HK-2 (cell line): ENCODE data around the gene GNAZ.
"Not testable (repeated sequence)": the region's sequence is repeated elsewhere in the genome, so short reads cannot be mapped to it uniquely, and the experiment has no call there.

ENCODE experiments used
- DNase-seq: peaks from one replicate; pipeline ENCODE4 v3.0.0-alpha.2; 2018; ENCODE audit not compliant: unreplicated experiment

GNAZ gene

DNA sequence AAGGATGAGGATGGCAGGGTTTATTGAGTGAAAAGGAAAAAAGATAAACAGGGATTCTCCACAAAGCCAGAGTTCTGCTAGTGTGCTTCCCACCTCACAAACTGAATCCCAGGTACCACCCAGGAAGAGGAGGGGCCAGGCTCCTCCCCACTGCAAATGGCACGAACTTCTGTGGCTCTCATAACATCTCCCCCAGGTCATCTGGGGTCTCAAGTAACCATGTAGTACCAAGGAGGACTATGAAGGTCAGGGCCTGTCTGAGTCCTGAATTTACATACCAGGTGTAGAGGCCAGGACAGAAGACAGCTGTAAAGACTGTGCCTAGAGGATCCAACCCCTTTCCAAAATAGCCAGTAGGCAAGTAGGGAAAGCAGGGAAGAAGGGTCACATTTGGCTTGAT, 25.7 kb upstream of the GNAZ start:
- DNase-seq = no peak

GRCh38 chr22:23045461-23045860, 24.9 kb upstream of the GNAZ start:
- no peak for DNase-seq

DNA sequence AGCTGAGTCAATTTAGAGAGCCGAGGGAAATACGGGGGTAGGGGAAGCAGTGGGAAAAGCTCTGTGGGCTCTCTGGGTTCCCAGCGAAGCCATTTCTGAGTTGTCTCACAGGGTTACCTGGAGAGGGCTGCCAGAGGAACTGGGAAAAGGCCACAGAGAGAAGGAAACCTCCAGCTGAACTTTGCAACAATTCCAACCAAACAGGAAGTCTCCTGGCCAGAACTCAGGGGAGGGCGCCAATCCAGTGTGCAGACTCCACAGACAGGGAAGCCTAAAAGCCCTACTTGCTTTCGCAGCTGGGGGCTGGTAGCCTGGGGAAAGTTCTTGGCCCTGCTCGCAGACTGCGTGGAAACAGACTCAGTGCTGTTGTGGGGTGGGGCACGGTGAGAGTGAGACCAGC, 23.1 kb upstream of the GNAZ start:
- no peak for DNase-seq

DNA sequence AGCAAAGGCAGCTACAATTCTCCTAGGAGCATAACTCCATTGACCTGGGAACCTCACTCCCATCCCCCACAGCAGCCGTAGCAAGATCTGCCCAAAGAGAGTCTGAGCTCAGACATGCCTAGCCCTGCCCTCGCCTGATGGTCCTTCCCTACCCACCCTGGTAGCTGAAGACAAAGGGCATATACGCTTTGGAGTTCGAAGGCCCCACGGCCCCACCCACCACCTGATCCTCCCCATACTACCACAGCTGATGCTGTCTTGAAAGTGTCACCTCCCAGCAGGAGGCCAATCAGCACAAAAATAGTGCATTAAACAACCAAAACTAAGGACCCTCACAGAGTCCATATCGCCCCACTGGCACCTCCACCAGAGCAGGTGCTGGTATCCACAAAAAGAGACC, 22.6 kb upstream of the GNAZ start:
- DNase-seq = no peak

DNA sequence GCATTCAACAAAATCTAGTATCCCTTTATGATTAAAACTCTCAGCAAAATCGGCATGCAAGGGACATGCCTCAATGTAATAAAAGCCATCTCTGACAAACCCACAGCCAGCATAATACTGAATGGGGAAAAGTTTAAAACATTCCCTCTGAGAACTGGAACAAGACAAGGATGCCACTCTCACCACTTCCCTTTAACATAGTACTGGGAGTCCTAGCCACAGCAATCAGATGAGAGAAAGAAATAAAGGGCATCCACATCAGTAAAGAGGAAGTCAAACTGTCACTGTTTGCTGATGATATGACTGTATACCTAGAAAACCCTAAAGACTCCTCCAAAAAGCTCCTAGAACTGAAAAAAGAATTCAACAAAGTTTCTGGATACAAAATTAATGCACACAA, 19.8 kb upstream of the GNAZ start:
- DNase-seq = not testable (repeated sequence)

GRCh38 chr22:23053051-23053707, 17.1 kb upstream of the GNAZ start:
- no peak for DNase-seq

- no peak for DNase-seq
Measured at GRCh38 chr22:23053912-23054530, 16.3 kb upstream of the GNAZ start.

DNA sequence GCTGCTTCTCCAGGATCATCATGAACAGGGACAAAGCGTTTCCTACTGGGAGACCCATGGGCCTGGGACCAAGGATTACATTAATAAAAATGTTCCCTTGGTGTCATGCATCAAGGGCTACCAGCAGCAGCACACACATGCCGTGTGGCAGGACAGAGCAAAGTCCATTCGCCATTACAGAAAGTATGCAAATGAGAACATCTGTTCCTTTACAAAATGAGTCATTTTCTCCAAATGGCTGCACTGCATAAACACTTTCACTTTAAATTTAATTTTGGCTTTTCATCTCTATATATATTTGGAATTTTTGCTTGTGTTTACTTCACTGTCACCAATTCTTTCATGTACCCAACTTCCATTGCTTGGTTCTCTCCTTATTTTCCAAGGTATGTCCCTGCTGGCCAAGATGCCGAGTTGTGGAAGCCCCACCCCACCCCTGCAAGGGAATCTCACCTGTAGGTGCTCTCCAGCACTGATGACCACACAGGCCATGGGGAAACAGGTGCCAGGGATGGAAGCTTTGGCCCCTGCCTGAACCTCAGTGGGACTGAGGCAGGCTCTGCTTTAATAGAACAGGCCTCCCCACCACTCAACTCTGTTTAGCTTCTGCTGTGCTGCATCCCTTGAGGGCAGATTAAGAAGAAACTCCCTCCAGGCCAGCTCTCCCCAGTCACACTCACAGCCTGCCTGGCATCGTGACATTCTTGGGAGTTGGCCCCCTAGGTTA, 15.6 kb upstream of the GNAZ start:
- no peak for DNase-seq

DNA sequence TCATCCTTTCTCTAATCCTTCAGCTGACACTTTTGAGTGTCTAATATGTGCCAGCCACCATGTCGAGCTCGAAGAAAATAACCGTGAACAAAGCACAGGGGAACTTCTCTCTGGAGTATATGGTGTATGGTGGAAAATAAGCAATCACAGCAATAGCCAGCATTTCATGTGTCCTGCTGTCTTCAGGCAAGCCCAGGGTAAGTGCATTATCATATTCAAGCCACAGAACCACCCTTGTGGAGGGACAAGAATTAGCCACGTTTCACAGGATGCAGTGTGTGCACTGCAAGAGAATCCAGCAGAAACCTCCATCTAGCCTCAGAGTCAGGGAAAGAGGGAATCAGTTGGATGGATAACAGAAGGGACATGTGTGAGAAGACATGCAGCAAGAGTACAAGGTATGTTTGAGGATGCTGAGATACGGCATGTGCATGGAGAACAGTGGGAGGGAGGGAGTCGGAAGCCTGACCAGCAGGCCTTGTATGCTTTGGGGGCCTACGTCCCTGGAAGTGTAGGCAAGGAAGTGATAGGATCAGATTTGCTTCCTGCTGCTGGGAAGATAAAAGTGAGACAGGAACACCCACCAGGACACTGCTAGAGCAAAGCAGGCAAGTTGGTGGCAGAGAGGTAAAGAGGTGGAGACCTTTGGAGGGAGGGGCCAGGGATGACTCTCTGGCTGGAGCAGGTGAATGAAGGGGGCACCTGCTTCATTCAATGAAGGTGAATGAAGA, 14.7 kb upstream of the GNAZ start:
- DNase-seq = no peak

GRCh38 chr22:23057331-23057730, 13.0 kb upstream of the GNAZ start:
- no peak for DNase-seq

DNA sequence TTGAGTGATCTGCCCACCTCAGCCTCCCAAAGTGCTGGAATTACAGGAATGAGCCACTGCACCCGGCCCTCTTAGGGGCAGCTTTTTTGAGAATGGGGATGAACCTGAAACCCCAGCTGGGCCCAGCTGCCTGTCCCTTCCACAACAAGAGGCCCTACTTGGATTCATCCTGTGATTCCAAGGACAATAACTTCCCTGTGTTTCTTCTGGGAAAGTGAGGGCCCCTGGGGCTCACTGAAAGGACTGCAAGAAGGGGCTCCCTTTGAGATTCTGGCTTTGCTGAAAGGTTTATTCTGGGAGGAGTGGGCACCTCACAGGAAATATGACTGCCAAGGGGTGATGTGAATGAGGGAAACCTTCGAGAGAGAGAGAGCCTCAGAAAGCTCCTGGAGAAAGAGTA, 12.3 kb upstream of the GNAZ start:
- no peak for DNase-seq

GRCh38 chr22:23058481-23059283, 11.6 kb upstream of the GNAZ start:
- DNase-seq = no peak

- DNase-seq = no peak
Measured at GRCh38 chr22:23059284-23059948, 10.9 kb upstream of the GNAZ start.

DNA sequence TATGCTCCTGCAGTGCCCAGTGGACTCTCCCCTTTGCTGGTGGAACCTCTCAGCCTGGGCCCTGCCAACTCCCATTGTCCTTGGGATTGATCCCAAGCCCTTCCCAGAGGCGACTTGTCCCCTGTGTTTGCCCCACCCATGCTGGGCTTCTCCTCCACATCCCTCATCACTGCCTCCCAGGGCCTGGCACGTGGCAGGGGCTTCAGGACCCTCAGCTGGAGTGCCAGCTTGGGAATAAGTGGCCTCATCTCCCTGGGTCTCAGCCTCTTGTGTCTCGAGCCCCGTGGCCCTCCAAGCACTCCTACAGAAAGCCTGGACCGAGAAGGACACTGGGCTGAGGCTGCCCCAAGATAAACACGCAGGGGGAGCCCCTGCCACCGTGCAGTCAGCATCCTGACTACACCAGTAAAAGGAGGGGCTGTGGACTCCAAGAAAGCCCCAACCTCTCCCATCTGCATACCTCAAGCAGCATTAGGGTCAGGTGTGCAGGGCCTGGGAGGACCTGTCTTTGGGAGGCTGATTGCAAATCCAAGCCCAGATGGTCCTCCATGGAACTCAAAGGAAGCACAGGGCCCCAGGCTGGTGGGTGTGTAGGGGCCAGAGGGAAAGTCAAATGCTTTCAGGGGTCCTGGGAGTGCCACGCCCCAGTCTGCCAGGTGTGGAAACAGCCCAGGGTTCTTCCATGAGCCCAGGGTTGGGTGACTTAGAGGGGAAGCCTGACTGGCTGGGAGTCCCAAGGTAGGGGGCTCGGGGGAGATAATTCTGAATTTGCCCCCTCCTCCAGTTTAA, 9.5 kb upstream of the GNAZ start:
- DNase-seq = no peak

DNA sequence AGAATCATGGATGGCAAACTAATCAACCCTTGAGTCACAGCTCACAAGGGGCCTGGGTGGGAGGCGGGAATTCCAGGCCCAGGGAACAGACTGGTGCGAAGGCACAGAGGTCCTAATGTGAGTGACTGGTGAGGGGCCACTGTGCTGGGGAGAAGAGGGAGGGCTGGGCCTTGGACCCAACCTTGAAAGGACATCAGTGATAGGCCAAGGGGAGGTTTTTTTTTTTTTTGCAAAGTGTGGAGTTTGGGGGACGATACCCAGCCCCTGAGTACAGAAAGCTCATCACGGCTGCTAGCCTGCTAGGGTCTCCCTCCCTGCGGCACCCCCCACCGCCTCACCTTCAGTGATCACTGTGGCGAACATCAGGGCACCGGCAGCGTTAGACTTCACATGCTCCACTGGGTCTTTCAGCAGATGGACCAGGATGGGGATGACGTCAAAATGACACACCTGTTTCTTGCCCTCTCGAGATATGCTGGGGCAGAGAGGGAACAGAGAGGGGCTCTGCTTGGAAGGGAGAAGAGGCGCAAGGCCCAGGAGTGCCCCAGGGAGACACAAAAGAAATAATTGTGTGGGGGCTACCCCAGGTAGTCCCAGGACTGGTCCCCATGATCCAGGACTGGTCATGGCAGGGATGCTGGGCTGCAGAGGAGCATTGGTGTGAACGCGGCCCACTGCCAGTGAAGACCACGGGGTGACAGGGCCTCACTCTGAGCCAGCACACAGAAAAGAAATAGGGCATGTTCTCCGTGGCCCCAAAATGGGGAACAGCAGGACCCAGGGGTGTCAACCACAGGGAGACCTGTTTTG, 8.6 kb upstream of the GNAZ start:
- no peak for DNase-seq

- DNase-seq = no peak
Measured at GRCh38 chr22:23062616-23063538, 7.4 kb upstream of the GNAZ start.

- no peak for DNase-seq
Measured at GRCh38 chr22:23063539-23064380, 6.6 kb upstream of the GNAZ start.
